ENCODE results near the gene LMAN1. TPM values are rescaled to one million over a fixed set of nuclear protein-coding genes. Genes with fewer than 3 reads are reported as not detected.

The LMAN1 gene
- total RNA-seq, 2 donors from 2014 or later = 57.8 to 58.8 TPM

Other genes starting within 250 kb of the LMAN1 start
- gene SEC11C, start 219.4 kb downstream of the LMAN1 start, total RNA-seq = 10 to 100 TPM; 32.0 to 35.2 TPM
- gene GRP, start 139.1 kb downstream of the LMAN1 start, total RNA-seq = not detected
- not detected for gene RAX, start 85.8 kb downstream of the LMAN1 start, total RNA-seq
- not detected for gene CPLX4, start 40.6 kb downstream of the LMAN1 start, total RNA-seq